ENCODE data around the gene ZNF410.

DNA sequence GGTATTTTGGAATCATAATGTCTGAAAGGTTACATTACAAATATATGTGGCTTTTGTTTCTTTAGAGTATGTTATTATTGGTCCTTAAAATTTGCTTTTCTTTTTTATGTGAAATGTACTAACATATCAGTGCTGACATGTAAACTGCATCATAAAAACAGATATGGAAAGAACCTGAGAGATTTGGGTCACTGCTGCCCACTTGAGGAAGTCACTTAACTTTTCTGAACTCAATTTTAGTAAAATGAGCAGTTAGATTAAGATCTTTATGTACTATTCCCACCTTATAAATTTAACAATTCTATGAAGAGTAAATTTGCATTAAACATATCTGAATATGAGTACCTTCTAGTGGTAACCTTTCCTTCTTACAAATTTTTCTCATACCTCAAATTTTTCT is 27.5 kb upstream of the ZNF410 start:
- TF ChIP-seq, protein P1, sequence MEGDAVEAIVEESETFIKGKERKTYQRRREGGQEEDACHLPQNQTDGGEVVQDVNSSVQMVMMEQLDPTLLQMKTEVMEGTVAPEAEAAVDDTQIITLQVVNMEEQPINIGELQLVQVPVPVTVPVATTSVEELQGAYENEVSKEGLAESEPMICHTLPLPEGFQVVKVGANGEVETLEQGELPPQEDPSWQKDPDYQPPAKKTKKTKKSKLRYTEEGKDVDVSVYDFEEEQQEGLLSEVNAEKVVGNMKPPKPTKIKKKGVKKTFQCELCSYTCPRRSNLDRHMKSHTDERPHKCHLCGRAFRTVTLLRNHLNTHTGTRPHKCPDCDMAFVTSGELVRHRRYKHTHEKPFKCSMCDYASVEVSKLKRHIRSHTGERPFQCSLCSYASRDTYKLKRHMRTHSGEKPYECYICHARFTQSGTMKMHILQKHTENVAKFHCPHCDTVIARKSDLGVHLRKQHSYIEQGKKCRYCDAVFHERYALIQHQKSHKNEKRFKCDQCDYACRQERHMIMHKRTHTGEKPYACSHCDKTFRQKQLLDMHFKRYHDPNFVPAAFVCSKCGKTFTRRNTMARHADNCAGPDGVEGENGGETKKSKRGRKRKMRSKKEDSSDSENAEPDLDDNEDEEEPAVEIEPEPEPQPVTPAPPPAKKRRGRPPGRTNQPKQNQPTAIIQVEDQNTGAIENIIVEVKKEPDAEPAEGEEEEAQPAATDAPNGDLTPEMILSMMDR (IDR thresholded peaks at IDR 0.05): no peak
- TF ChIP-seq EZH2phosphoT487 (IDR thresholded peaks at IDR 0.05): no peak
- no peak for TF ChIP-seq EZH2 (IDR thresholded peaks at IDR 0.05)
